ENCODE results near the gene EPHA5.

The EPHA5 gene

GRCh38 chr4:65495439-65495838, 174.8 kb downstream of the EPHA5 start:
- ATAC-seq = no peak
- no peak for DNase-seq

DNA sequence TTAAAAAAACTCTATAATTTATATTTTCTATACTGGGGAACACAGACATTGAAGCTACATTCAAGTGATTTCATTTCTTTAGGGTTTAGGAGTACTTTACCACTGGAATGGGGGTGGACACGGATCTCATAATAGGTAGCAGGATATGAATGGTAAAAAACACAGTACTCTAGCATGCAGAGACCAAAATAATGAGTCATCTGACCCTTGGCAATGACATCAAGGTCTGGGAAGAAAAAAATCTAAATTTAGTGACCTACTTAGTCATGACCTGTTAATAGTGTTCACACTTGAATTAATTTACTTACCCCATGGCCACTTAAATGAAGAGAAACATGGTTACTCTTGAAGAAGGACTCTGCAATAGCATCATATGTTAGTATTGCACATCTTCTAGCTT, 187.9 kb downstream of the EPHA5 start:
- ATAC-seq = no peak
- no peak for DNase-seq

GRCh38 chr4:65472531-65472930, 197.8 kb downstream of the EPHA5 start:
- no peak for DNase-seq
- ATAC-seq = no peak

- no peak for DNase-seq
Measured at GRCh38 chr4:65467068-65467680, 203.1 kb downstream of the EPHA5 start.

GRCh38 chr4:65461781-65462180, 208.5 kb downstream of the EPHA5 start:
- ATAC-seq = no peak
- no peak for DNase-seq

More at GRCh38 chr4:65467068-65467680, 203.1 kb downstream of the EPHA5 start:
- no peak for ATAC-seq

DNA sequence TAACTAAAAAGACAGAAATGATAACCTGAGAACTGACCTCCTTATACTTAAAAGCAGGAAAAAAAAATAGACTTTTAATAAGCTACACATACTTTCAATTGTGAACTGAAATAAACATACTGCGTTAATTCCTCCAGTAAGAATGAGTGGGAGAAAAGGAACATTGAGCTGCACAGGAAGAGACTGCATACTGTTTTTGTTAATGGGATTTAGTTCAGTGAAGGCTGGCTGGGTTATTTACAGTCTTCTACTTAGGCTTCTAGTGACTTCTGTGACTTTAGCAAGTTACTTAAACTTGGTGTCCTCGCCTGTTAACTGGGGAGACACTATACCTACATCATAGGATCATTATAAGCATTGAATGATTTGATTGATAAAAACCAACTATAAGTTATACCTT, 213.3 kb downstream of the EPHA5 start:
- ATAC-seq = no peak

DNA sequence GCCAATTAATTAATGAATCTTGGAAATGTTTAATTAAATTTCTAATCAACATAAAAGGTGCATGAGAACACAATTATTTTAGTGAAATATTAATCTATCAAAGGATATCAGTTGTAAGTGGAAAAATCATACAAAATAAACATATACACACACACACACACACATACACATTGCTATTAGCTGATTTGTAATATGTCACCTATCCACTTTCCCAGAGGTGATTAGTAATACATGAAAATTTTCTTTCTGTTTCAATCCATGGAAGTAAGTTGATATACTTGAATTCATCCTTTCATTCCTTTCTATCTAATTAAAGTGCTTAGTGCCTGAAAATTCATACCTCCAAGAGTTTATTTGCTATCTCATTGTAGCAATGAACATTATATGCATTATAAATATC, 213.7 kb downstream of the EPHA5 start:
- DNase-seq (no peak), ATAC-seq (no peak)

More for the DNA sequence above, 213.3 kb downstream of the EPHA5 start:
- no peak for DNase-seq

DNA sequence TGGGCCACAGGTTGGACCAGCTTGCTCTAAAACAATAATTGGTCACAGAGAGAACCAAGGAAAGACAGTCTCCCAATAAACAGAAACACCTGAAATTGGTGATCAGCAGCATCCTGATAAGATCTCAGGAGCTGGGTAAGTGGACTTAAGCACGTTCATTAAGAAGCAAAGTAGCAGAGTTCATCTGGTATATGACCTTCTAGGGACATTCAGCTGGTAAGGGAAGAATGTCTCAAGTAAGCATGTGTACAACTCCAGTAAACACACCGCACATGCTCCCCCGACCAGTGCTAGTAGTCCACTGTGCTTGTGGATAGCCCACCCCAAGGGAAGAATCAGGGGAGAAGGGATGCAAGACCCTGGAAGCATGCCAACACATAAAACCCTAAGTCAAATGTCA, 216.9 kb downstream of the EPHA5 start:
- DNase-seq = no peak

GRCh38 chr4:65450899-65451298, 219.4 kb downstream of the EPHA5 start:
- no peak for ATAC-seq
- no peak for DNase-seq

More for the DNA sequence above, 216.9 kb downstream of the EPHA5 start:
- ATAC-seq = no peak

DNA sequence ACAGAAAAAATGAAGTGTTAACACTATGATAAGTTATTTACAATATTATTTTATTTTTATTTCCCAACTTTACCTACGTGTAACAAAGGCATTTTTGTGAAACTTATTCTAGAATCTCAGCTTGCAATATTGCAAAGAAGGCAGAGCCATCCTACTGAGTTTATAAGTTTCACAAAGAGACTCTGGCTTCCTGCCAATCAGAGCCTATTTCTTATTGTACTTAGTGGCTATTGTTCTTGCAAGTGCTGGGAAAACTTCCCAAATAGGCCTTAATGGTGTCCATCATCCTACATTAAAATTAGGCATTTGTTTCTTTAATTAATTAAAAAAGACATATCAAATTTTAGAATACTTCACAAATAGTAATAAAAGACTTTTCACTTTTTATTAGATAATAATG, 233.2 kb downstream of the EPHA5 start:
- ATAC-seq (no peak), DNase-seq (no peak)

DNA sequence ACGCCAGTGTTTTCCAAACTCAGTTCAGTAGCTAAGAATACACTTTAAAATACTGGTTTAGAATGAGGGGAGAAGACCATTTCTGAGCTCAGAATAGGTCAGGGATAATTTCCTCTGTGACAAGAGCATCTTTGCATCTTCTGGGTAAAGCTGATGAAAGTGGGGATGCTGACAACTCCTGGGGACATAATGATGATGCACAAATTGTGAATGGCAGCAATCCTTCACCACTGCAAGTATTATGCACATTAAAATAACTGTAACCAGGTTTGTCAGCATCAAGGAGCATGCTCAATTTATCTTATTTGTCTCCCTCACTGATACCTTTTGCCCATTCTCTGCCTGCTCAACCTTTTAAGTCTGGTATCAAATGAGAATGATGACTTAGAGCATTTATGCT, 248.2 kb downstream of the EPHA5 start:
- DNase-seq = no peak
- ATAC-seq = no peak

DNA sequence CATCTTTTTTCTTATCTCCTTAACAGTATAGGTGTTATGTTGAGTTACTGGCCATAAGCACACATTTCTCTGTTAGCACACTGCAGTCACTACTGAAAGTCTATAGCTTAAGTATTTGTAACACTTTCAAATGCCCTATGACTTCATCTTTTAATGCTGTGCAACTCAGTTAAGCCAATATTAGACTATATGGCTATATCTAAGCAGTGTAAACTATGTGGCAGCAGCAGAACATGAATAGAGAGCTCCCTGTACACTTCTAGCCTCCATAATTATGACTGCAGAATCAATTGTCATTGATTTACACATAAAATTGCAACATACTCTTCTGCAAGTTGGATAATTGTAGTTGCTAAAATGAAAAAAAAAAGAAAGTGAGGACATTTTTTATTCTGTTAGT, 250.3 kb downstream of the EPHA5 start:
- ATAC-seq (no peak), DNase-seq (no peak)

DNA sequence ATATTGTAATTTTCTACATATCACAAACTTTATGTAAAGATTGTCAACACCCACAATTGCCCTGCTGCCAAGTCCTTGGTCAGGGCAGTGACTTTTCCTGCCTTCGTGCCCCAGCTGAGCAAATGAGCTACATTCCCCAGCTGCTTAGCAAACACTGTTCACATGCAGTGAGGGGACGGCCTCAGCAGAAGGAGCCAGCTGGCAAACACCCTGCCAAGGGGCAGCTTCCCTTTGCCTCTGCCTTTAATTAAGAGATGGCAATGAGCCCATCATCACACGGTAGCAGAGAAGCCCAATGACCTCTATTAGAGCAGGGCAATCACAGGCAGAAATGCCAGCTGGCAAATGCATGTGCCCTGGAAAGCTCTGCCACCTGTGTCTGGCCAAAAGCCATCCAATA, 253.4 kb downstream of the EPHA5 start:
- no peak for ATAC-seq
- DNase-seq = no peak

DNA sequence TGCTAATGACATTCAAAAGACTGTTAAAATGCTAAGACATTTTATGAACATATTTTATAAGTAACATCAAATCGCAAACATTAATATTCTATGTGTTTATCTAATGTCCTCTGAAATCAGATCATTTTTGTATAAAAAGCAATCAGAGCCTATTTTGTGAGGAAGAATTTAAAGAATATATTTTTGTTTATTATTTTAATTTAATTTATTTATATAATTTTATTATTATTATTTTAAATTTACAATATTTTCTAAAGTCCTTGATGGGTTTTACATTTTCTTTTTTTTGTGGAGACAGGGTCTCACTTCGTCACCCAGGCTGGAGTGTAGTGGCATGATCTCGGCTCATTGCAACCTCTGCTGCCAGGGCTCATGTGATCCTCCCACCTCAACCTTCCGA, 262.8 kb downstream of the EPHA5 start:
- ATAC-seq (no peak), DNase-seq (no peak)

- ATAC-seq = no peak
- no peak for DNase-seq
Measured at GRCh38 chr4:65401083-65401482, 269.2 kb downstream of the EPHA5 start.

- DNase-seq (no peak), ATAC-seq (no peak)
Measured at GRCh38 chr4:65399084-65399483, 271.2 kb downstream of the EPHA5 start.

- no peak for ATAC-seq
- DNase-seq = no peak
Measured at GRCh38 chr4:65393078-65393477, 277.2 kb downstream of the EPHA5 start.

DNA sequence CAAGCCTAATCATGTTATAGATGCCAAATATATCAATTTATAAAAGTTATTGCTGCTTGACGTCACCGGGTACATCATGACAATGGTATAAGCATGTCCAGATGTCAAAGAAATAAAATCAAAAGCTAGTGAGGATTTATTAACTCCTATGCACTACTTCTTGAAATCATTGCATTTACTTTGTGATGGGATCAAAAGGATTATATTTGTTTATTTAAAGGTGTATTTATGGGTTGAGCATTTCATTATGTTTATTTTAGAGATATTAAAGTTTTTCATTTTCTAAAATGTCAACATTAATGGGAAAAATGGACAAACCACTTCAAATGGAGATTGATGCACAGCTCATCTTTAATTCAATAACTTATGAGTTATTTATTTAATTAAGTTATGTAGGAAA, 277.8 kb downstream of the EPHA5 start:
- ATAC-seq (no peak), DNase-seq (no peak)

DNA sequence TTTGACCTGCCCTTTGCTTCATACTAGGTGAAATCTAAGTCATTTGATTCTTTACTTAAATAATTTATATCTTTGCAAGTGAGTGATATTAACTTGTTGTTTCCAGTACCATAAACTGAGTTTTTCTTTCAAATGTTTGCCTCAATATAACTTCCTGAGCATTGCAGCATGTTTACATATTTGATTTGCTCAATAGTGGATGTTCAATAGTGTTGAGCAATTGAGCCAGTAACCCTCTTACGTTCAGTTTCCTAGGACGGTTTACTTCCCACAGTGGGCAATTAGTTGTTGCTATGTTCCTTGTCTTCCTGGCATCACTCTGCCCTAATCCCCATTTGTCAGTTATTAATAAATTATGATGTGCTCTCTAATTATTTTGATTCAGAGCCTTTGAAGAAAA, 278.5 kb downstream of the EPHA5 start:
- ATAC-seq (no peak), DNase-seq (no peak)

- ATAC-seq (no peak), DNase-seq (no peak)
Measured at GRCh38 chr4:65391382-65391781, 278.9 kb downstream of the EPHA5 start.

DNA sequence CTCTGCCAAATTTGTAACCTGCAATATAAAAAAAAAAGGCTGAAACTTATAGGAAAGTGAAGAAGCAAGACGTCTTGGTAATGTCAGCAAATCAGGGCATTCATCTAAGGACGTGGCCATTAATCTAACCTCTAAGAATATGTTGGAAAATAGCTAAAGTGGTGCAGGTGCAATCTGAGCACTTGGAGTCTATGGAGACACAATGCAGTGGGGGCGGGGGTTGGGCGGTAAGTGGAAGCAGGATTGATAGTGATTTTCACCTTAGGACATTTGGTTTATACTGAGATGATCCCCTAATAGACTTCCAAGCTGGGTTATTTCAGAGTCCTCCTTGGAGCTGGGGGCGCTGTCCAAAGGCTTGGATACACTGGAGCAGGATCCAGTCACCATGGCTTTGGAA, 283.4 kb downstream of the EPHA5 start:
- DNase-seq (no peak), ATAC-seq (no peak)

GRCh38 chr4:65383589-65384305, 286.5 kb downstream of the EPHA5 start:
- DNase-seq = no peak

DNA sequence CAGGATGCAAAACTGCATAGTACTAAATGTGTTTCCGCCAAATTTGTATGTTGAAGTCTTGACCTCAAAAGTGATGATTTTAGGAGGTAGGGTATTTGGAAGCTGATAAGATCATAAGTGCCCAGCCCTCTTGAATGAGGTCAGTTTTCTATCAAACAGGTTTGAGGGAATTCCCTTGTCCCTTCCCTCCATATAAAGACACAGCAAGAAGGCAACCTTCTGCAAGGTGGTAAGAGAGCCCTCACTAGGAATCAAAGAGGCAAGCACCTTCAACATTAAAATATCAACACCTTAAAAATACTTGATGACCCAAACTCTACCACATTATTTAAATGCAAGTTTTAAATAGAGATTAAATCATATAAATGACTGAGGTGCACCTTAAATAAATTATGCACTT, 288.6 kb downstream of the EPHA5 start:
- DNase-seq (no peak), ATAC-seq (no peak)

More at GRCh38 chr4:65383589-65384305, 286.5 kb downstream of the EPHA5 start:
- no peak for ATAC-seq

GRCh38 chr4:65370709-65371108, 299.6 kb downstream of the EPHA5 start:
- ATAC-seq (no peak), DNase-seq (no peak)
